SW480 (cell line): Measurements from ENCODE around the gene PAOX.

ENCODE experiments used
- DNase-seq: peaks from one replicate; pipeline ENCODE4 v3.0.0-alpha.2; 2016; ENCODE audit warnings: low spot score

PAOX gene

DNA sequence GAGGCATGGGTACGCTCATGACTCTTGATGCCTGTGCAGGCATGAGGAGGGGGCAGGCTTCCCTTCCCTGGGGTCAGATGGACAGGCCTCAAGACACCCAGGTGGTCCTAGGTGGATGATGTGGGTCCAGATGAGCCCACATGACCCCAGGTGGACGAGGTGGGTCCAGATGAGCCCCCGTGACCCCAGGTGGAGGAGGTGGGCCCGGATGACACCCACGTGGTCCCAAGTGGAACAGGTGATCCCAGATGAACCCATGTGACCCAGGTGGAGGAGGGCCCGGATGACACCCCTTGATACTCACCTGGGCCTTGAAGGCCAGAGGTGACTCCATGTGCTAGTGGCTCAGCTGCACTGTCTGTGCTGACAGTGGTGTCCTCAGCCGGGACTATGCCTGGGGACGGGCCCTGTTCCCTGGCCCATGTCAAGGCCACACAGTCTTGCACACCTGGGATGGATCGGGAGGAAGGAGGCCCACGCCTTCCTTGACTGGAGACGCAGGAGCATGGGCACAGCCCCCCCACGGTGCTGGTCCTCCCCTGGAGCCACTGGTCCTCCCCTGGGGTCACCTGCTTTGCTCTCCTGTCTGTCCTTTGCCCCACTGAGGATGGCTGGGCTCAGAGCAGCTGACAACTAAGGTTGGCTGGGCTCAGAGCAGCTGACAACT lies 28.6 kb upstream of the PAOX start:
- no peak for DNase-seq

DNA sequence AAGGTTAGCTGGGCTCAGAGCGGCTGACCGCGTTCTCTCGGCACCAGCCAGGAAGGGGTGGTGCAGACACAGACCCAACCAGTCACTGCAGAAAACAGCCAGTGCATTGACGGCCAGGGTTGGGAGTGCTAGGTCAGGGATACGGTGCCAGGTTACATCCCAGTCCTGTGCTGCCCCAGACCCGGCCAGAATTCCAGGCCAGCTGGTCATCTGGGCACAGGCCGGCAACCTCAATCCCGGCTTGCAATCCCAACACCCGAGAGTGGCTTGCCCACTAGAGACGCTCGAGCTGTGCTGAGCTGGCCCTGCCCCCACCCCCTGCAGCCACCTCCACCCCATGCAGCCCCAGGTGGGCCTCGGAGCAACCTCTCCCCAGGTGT lies 28.1 kb upstream of the PAOX start:
- no peak for DNase-seq

DNA sequence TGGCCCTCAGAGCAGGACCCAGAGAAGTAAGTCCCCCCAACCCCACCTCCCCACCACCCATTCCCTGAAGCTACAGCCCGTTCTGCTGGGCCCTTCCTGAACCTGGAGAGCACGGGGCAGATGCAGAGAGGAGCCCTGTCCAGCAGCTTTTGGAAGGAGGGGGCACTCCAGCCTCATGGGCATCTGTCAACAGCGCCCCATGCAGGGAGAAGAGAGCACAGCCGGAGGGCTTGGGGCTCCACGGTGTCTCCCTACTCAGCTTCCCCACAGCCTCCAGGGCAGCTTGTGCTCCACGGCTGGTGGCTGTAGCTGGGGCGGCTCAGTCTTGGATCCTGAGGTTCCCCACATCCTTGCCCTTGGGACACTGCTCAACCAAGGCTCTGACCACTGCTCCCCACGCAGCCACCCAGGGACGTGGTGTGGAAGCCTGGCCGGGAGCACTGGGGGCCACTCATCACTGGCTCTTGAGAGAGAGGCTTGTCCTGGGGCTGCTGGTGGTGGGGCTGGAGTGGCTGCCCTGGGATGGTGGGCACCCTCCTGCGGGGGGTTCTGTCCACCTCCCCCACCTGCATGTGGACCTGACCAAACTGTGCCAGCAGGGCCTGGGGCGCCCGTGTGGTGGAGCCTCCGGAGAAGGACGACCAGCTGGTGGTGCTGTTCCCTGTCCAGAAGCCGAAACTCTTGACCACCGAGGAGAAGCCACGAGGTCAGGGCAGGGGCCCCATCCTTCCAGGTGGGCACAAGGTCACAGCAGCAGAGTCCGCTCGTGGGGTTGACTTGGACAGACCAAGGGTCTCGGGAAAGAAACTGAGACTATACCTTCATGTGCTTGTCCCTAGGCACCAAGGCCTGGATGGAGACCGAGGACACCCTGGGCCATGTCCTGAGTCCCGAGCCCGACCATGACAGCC lies 27.4 kb upstream of the PAOX start:
- no peak for DNase-seq

DNA sequence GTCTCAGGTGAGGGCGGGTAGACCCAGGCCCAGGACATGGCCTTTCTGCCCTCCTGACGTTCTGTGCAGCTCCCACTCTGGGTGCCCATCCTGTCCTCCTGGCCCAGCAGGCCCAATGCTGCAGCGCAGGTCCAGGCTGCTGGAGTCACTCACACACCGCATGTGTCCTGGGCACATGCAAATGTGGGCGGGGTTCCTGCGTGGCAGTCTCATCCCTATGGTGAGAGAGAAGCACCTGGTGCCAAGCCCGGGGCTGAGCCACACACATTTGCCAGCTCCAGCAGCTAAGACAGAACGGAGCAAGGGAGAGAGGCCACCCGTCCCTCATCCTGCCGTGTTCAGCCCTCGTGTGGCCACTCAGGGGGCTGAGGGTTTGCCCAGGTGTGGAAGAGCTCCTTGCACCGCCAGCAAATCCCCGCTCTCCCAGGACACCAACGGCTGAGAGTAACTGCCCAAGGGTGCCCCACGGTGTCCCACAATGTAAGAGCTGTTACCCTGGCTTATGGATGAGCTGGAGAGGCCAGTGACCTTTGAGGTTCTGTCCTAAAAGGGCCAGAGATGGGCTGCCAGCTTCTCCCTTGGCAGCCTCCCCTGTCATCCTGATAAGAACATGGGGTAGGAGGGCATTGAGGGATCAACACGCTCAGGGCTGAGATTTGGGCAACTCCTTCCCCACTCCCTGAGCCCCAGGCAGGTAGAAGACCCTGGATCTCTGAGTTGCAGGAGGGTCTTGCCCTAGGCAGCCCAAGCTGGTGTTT lies 25.7 kb upstream of the PAOX start:
- no peak for DNase-seq

DNA sequence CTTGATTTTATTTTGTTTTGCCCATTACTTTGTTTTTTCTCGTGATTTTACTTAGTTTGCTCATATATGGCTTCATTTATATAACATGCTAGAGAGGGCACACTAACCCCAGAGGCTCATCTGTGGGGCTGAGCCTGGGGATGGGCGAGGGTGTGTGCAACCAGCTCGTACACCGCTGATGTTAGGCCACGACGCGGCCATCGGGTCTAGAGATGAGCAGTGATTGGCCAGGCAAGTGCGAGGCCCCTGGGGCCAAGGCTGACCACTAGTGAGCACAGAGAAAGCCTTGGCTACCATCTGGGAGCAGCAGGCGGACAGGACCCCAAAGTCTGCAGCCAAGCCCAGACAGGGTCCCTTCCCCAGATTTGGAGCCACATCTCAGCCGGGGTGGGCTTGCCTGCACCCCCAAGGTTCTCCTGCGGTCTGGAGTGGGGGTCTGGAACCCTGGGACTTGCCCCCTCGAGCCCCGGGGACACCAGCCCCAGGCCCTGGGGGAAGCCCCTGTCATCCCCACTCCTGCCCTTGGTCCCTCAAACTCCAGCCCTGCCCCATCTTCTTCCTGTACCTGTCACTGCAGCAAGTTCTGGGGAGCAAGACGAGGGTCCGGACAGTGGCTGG lies 25.0 kb upstream of the PAOX start:
- DNase-seq: no peak

DNA sequence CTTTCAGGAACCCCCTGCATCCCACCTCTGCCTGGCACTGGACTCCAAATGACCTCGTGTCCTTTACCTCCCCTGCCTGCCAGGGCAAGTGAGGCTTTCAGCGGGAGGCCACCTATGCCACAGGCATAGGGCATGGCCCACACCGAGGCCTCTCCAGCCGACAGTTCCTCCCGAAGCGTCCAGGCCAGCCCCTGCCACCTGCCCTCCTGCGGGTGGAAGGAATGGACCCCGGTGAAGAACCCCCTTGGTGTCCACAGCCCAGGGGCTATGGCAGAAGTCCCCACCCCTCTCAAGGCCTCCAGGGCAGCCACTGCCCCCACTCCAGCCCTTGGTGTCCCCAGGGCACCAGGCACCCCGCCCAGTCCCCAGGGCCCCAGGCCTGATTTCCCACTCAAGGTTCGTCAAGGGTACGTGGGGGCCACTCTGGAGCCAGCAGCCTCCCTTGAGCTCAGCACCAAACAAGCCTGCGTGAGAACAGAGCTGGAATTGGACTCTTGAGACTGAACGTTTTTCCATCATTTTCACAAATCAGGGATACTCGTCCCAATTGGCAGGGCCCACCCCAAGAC lies 24.3 kb upstream of the PAOX start:
- DNase-seq: no peak

DNA sequence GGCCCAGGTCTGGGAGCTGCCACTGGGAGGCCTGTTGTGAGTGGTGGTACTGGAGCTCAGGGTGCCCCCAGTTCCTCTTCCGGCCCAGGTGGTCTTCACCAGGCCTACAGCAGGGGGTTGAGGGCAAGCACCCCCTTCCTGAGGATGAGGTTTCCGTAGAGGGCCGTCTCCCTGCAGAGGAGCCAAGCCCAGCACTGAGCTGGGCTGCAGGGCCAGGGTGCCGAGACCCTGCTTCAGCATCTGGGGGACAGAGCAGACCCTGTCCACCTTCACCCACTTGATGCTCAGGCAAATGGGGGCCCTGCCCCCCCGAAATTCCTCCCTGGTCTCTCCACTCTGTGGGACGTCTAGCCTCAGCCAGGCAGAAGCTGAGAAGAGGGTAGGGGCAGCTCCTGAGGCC lies 23.8 kb upstream of the PAOX start:
- DNase-seq: no peak

DNA sequence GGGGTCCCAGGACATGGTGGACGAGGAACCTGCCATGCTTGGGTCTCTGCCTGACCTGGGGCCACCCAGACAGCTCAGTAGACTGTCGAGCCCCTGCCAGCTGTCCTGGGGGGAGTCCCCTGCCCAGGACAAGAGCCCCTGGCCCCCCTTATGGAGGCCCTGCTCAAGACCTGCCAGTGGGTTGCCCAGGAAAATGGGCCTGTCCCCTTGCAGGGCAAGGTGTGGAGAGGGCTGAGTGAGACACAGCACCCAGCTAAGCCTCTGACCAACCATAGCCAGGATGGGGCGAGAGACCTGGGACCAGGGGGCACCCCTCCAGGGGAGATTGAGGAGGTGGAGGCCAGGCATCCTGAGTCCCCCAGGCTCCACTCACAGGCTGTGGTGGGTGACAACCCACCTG lies 23.1 kb upstream of the PAOX start:
- no peak for DNase-seq

DNA sequence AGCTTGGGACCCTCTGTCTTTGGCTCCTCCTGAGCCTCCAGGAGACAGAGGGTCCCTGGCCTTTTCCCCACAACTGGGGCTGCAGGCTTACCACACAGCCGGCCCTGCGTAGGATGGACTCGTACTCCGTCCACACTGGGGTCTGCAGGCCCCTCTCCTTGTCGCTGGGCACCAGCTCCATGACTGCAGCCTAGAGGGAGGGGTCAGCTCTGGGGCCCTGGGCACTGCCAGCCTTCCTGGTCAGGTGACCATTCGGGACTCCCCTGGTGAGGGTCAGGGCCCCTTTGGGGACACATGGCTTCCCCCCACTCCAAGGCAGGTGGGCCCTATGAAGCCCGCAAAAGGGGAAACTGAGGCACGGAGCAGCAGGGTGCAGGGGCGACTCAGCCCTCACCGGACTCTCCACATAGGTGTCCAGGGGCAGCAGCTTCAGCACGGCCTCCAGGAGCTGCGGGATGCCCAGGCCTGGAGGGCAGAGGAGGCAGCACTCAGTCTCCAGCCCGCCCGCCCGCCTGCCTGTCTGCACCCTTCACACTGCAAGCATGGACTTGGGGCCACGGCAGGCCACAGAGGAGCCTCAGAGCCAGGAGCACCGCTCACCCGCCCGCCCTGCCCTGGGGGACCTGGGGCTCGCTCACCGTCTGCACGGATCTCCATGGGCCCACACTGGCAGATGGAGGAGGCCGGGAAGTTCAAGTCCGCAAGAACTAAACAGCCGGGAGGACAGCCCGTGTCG lies 22.3 kb upstream of the PAOX start:
- no peak for DNase-seq

DNA sequence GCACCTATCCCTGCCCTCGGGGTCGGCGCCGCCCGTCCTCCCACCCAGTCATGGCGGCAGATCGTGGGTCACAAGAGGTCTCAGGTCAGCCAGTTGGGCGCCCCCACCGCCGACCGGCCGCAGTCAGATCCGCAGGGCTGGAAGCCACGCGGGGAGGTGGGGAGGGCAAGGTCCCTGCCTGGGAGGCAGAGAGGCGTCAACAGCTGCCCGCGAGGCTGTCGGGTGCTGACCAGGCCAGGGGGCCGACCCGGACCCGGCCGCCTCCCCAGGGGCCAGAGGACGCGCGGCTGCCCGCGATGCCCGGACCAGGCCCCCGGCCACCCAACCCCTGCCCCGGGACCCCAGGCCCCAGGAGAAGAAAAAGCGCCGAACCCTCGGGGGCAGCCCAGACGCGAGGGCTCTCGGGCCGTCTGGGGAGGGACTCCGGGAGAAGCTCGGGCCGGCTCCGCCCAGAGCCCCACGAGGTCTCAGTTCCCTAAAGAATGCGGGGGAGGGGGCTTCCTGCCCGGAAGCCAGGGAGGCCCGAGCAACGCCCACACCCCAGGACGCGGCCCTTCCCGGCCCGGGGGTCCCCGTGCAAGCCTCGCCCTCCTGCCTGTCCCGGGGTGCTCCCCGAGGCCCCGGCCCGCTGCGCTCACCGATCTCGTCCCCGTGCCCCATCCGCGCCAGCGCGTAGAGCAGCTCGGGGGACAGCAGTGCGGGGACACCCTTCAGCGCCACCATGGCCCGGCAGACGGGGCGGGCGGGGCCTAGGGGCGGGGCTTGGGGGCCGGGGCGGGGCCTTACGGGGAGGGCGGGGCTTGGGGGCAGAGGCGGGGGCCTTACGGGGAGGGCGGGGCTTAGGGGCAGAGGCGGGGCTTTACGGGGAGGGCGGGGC lies 21.5 kb upstream of the PAOX start, which contains the start of gene FUOM:
Gene FUOM, minus strand, starts transcription at position 735 of the 877 bp plus-strand sequence. Its CDS starts 12 bp downstream, at position 723.
- peak; percentile 58 for DNase-seq

DNA sequence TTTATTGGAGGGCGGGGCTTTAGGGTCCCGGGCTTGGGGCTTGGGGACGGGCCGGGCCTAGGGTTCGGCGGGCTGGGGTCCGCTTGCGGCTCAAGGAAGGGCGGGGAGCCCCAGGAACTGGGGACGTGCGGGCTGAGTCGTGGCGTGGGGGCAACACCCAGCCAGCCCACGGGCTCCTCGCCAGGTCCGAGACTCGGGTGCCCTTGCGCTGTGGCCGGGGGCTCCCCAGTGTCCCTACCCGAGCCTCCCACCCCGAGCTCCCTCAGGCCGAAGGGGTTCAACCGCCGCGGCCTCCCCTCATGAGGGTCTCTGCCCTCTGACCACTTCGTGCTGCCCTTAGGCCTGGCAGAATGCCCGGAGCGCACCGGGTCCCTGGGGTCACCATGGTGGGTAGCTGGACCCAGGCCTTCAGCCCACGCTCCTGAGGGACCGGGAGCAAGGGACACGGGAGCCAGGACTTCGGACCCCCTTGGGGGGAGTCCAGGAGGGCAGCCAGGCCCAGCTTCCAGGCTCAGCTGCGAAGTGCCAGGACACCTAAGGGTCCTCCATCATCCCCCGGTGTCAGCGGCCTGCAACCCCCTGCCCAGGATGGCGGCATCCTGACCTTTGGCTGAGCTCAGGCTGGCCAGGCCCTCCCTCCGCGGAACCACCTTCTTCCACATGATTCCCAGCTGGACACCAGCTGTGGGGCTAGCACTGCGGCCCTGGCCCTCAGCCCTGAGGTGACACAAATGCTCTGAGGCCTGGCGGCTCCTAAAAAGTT lies 20.7 kb upstream of the PAOX start:
- DNase-seq: no peak

DNA sequence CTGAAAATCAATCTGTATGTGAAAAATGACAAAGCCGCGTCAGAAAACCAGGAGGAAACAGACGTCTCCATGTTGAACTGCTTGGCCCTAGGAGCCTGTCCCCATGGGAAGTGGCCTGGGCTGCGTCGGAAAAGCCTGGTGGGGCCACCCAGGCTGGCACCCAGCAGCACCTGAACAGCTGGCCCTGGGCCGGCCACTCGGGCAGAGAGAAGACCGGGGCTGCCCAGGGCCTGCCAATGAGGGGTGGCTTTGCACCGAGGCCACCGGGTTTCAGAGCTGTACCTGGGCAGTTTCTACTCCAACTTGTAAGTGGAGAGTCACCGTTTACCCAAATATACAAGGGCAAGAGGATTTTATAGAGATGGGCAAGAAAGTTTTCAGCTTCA lies 20.1 kb upstream of the PAOX start:
- no peak for DNase-seq

DNA sequence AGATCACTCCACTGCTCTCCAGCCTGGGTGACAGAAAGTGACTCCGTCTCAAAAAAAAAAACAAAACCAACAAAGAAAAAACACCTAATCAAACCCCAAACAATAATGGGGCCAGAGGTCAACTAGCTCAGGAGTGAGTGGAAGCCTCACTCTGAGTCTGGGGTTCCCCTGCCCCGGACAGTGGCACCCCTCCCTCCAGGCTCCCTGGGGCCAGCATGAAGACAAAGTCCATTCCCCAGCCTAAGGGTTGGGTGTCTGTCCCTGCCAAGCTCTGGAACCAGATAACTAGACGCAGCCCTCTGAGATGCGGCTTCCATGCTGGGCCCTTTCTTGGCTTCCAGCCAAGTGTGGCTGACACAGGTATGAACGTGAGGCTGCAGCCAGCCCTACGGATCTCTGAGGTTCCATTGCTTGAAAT lies 19.5 kb upstream of the PAOX start:
- peak; percentile 55 for DNase-seq

DNA sequence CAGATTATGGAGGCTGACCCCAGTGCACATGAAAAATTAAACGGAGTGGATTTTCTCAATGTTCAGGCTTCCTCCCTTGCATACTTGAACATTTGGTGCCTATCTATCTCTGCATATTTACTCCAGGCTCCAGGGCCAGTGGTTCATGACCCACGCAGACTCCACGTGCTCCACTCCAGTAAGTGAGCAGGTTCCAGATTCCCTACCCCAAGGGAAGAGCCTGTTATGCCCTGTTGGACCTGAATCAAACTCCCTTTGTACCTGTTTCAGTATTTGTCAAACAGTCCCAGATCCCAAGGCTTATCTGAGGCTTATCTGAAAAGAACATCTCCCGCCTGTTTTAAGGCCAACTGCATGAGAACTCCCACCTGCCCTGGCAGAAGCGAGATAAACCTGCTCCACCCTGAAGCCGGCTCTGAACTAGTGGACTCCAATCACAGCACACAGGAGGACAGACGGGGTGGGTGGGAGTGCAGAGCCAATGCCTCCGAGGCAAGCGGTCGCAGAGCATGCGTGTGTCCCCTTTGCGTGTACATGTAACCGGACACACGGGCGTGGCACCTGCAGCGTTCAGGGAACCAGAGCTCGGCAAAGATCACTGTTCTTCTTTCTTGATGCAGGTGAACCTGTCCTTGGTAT lies 19.0 kb upstream of the PAOX start:
- DNase-seq: no peak

DNA sequence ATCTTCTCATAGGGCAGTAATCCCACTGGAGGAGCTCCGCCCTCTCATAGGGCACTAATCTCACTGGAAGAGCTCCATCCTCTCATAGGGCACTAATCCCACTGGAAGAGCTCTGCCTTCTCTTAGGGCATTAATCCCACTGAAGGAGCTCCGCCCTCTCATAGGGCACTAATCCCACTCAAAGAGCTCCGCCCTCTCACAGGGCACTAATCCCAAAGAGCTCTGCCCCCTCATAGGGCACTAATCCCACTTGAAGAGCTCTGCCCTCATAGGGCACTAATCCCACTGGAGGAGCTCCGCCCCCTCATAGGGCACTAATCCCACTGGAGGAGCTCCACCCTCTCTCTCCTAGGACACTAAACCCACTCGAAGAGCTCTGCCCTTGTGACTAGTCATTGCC lies 17.8 kb upstream of the PAOX start:
- DNase-seq: no peak

DNA sequence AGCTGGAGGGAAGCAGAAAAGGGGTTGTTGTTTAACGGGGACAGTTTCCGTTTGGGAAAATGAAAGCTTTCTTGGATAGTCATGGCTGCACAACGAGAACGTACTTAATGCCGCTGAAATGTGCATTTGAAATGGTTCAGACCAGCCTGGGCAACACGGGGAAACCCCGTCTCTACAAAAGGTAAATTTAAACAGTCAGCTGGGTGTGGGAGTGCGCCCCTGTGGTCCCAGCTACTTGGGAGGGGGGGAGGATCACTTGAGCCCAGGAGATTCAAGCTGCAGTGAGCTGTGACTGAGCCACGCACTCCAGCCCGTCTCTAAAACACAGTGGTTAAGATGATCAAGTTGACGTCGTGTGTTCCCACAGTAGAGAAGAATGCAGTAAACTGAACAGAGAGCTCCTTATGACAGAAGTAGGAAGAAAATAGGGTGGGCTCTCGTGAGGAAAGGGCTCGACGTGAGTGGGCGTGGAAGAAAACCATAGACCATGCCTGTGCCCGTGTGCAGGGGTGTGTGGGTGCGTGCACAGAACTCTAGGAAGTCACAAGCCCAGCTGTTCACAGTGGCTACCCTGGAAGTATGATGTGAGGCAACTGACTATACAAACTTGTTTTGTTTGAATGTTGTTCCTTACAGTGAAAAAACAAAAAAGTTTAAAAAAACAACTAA lies 17.2 kb upstream of the PAOX start:
- DNase-seq: no peak

DNA sequence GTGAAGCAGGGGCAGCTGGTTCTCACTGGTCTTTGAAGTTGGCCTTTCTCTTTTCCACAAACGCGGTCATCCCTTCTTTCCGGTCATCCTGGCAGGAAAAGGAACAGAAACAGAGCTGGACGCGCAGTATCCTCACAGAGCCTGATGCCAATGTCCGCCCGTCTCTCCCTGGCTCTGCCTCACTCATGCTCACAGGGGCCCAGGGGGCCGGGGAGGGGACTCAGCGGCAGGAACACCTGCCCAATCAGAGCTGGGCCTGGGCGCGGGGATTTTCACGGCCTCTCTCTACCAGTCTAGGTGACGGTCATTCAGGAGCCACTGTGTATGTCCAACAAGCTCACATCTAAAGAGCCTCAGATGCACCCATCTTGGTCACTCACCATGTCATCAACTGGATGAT lies 16.2 kb upstream of the PAOX start:
- no peak for DNase-seq

DNA sequence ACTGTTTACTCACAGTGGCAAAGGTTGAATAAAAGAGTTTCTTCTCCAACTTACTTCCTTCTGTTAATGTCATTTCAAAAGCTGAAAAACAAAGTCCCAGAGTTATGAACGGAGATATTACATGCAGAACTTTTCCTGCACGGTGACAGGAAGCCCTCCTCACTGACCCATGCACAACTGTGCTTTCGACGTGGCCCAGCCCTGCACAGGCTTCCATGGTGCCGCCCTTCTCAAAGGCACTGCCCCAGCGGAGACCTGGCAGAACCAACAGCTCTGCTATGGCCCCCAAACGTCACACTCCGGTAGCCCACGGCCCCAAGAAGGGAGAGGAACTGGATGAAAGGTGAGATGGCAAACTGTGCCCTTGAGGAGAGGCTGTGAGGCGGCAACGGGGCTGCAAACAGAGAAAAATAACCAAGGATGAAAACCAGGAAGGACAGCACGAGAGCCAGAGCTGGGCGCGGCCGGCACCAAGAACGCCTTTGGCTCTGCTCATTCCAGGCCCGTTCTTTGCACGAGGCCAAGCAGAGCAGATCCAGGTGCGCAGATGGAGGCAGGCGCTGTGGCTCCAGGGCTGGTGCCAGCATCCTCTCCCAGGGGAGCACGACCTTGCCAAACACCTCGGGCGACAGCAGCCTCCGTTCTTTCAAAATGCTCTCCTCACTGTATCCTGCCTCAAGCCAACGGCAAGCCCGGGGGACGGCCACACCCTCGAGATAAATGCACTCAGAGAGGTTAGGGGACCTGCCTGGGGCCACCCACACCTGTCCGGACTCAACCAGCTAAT lies 14.2 kb upstream of the PAOX start:
- DNase-seq: no peak
